C1 segment of cervical spinal cord (tissue), 14 donors: ENCODE measurements around the gene TADA2A.
"Not testable (repeated sequence)": the region's sequence is repeated elsewhere in the genome, so short reads cannot be mapped to it uniquely, and the experiment has no call there.

ENCODE experiments used
- DNase-seq, 14 donors: peaks; one replicate each; lab custom pipeline; 2025; lab: John Stamatoyannopoulos, UW

TADA2A gene

GRCh38 chr17:37490638-37491614, 84.2 kb downstream of the TADA2A start:
- peak in 4 of 14 donors; percentile 11 to 29 (median 28) for DNase-seq

- no peak for DNase-seq
Measured at GRCh38 chr17:37492167-37492566, 85.5 kb downstream of the TADA2A start.

- no peak for DNase-seq
Measured at GRCh38 chr17:37493249-37494027, 86.8 kb downstream of the TADA2A start.

GRCh38 chr17:37494401-37494831, 87.7 kb downstream of the TADA2A start:
- no peak for DNase-seq

- DNase-seq: no peak
Measured at GRCh38 chr17:37494971-37495370, 88.3 kb downstream of the TADA2A start.

GRCh38 chr17:37500378-37500777, 93.7 kb downstream of the TADA2A start:
- no peak for DNase-seq

GRCh38 chr17:37502009-37502936, 95.6 kb downstream of the TADA2A start:
- no peak for DNase-seq

- DNase-seq: no peak
Measured at GRCh38 chr17:37503148-37503547, 96.5 kb downstream of the TADA2A start.

GRCh38 chr17:37505333-37505732, 98.6 kb downstream of the TADA2A start:
- DNase-seq: no peak

- DNase-seq: peak in 5 of 14 donors; percentile 10 to 82 (median 19)
Measured at GRCh38 chr17:37506678-37507077, 100.0 kb downstream of the TADA2A start.

- peak in 3 of 14 donors; percentile 10 to 81 (median 19) for DNase-seq
Measured at GRCh38 chr17:37507111-37507510, 100.4 kb downstream of the TADA2A start.

GRCh38 chr17:37510056-37510455, 103.4 kb downstream of the TADA2A start:
- peak in 1 of 14 donors; percentile 23 for DNase-seq

GRCh38 chr17:37511642-37512041, 105.0 kb downstream of the TADA2A start:
- DNase-seq: not testable (repeated sequence)

GRCh38 chr17:37512442-37513068, 105.9 kb downstream of the TADA2A start:
- peak in 1 of 14 donors; percentile 64 for DNase-seq

GRCh38 chr17:37513711-37514110, 107.0 kb downstream of the TADA2A start:
- DNase-seq: no peak

GRCh38 chr17:37516127-37516571, 109.5 kb downstream of the TADA2A start:
- DNase-seq: no peak

GRCh38 chr17:37517881-37518280, 111.2 kb downstream of the TADA2A start:
- DNase-seq: no peak

- no peak for DNase-seq
Measured at GRCh38 chr17:37518826-37519225, 112.1 kb downstream of the TADA2A start.

- DNase-seq: no peak
Measured at GRCh38 chr17:37519251-37519985, 112.7 kb downstream of the TADA2A start.

GRCh38 chr17:37520174-37520573, 113.5 kb downstream of the TADA2A start:
- DNase-seq: no peak
